SJCRH30 (cell line): Measurements from ENCODE around the gene TPTE. TPM values are rescaled to one million over a fixed set of nuclear protein-coding genes. Genes with fewer than 3 reads are reported as not detected.
"Not testable (repeated sequence)": the region's sequence is repeated elsewhere in the genome, so short reads cannot be mapped to it uniquely, and the experiment has no call there.

Source experiments
- DNase-seq, 2 experiments: peaks; one replicate each; pipeline ENCODE4 v3.0.0-alpha.2; 2015 to 2020
- H3K27ac ChIP-seq: fragments of 250-450 bp; sonication (Bioruptor Pico); 2 replicates; pipeline ENCODE4 v1.5.1; 2020; ENCODE audit warnings: mild to moderate bottlenecking, moderate library complexity
- H3K27me3 ChIP-seq: fragments of 250-450 bp; sonication (Bioruptor Pico); 2 replicates; pipeline ENCODE4 v1.5.1; 2020; ENCODE audit warnings: mild to moderate bottlenecking, moderate library complexity
- H3K36me3 ChIP-seq: fragments of 250-450 bp; sonication (Bioruptor Pico); 2 replicates; pipeline ENCODE4 v1.5.1; 2020; ENCODE audit warnings: mild to moderate bottlenecking, moderate library complexity
- H3K4me1 ChIP-seq: fragments of 250-450 bp; sonication (Bioruptor Pico); 2 replicates; pipeline ENCODE4 v1.5.1; 2020; ENCODE audit warnings: mild to moderate bottlenecking, moderate library complexity
- H3K4me3 ChIP-seq: fragments of 250-450 bp; sonication (Bioruptor Pico); 2 replicates; pipeline ENCODE4 v1.5.1; 2020; ENCODE audit warnings: mild to moderate bottlenecking, moderate library complexity
- H3K9me3 ChIP-seq: fragments of 250-450 bp; sonication (Bioruptor Pico); replicated peaks from 2 replicates; pipeline ENCODE4 v1.5.1; 2020; ENCODE audit warnings: mild to moderate bottlenecking, moderate library complexity
- total RNA-seq: library from RNA; depleted of rRNA; stranded (reverse); fragments of >200 nt; shearing (Covaris generic); gene quantifications from 2 replicates; pipeline ENCODE4 v1.2.3, GENCODE V29; 2014

TPTE gene
- total RNA-seq, 1 experiment from 2014 or later, result 0.38 TPM

GRCh38 chr21:10640446-10640845 lies 119.1 kb downstream of the TPTE start:
- DNase-seq, result no peak
- no peaks in the 10 kb centered on the region for H3K27me3 ChIP-seq
- H3K27ac ChIP-seq, result no peak overlapping the region
- H3K36me3 ChIP-seq, result no peaks in the 10 kb centered on the region
- no peaks in the 10 kb centered on the region for H3K4me1 ChIP-seq
- no peak overlapping the region for H3K4me3 ChIP-seq
- H3K9me3 ChIP-seq, result no peaks in the 10 kb centered on the region

GRCh38 chr21:10641107-10641506 lies 119.7 kb downstream of the TPTE start:
- DNase-seq, result no peak
- no peaks in the 10 kb centered on the region for H3K4me1 ChIP-seq
- no peaks in the 10 kb centered on the region for H3K9me3 ChIP-seq
- no peaks in the 10 kb centered on the region for H3K27me3 ChIP-seq
- H3K27ac ChIP-seq, result no peak overlapping the region
- no peak overlapping the region for H3K4me3 ChIP-seq
- H3K36me3 ChIP-seq, result no peaks in the 10 kb centered on the region

- H3K27ac ChIP-seq, H3K36me3 ChIP-seq, H3K4me1 ChIP-seq, H3K27me3 ChIP-seq, H3K4me3 ChIP-seq, DNase-seq, H3K9me3 ChIP-seq: not testable (repeated sequence)
Observed at GRCh38 chr21:10645667-10646066, 124.3 kb downstream of the TPTE start.

GRCh38 chr21:10649350-10650149 lies 128.2 kb downstream of the TPTE start:
- not testable (repeated sequence) for H3K4me1 ChIP-seq, H3K27ac ChIP-seq, H3K4me3 ChIP-seq, H3K36me3 ChIP-seq, DNase-seq, H3K9me3 ChIP-seq, H3K27me3 ChIP-seq

GRCh38 chr21:10650297-10650696 lies 128.9 kb downstream of the TPTE start:
- H3K4me1 ChIP-seq, DNase-seq, H3K36me3 ChIP-seq, H3K4me3 ChIP-seq, H3K27me3 ChIP-seq, H3K27ac ChIP-seq, H3K9me3 ChIP-seq: not testable (repeated sequence)
